Omental fat pad (tissue), 4 donors: Measurements from ENCODE around the gene PEMT. TPM values are rescaled to one million over a fixed set of nuclear protein-coding genes. Genes with fewer than 3 reads are reported as not detected.

Experiments used
- ATAC-seq: fragments of 150-250 bp; one replicate; pipeline ENCODE4 v1.9.1; 2016; ENCODE audit warnings: mild to moderate bottlenecking, moderate library complexity; ENCODE audit not compliant: low FRiP score
- DNase-seq: peaks from one replicate; pipeline ENCODE4 v3.0.0-alpha.2; 2019; ENCODE audit warnings: low spot score
- CTCF ChIP-seq, 3 donors: fragments of 450-650 bp; IDR thresholded peaks; one replicate each; pipeline ENCODE4 v1.5.1; 2016 to 2017; ENCODE audit warnings: antibody characterized with exemption in 3 of 3, mild to moderate bottlenecking in 3 of 3, moderate library complexity in 2 of 3
- small RNA-seq: library from RNA; depleted of rRNA; stranded (forward); fragments of <200 nt; gene quantifications from one replicate; pipeline ENCODE3, GENCODE V24; 2016
- total RNA-seq, 4 donors: library from RNA; depleted of rRNA; stranded (reverse); fragments of >200 nt; gene quantifications; one replicate each; pipeline ENCODE4 v1.1.0, GENCODE V29; 2016

Gene PEMT
- total RNA-seq, 4 donors from 2014 or later = 32.2 to 181 (median 57.1) TPM

- DNase-seq (no peak), ATAC-seq (no peak)
- TF ChIP-seq CTCF (IDR thresholded peaks at IDR 0.05) = no peak
Observed at GRCh38 chr17:17460038-17460437, 131.5 kb downstream of the PEMT start.

- DNase-seq = no peak
- no peak for TF ChIP-seq CTCF (IDR thresholded peaks at IDR 0.05)
- ATAC-seq = no peak
Observed at GRCh38 chr17:17457680-17458079, 133.8 kb downstream of the PEMT start.

GRCh38 chr17:17456251-17456650, 135.3 kb downstream of the PEMT start:
- no peak for DNase-seq
- no peak for TF ChIP-seq CTCF (IDR thresholded peaks at IDR 0.05)
- ATAC-seq = no peak

Small RNA genes lying within 50 kb of the gene (small RNA-seq; reads per million reads assigned to genes)
- gene RF00019 (not detected), gene RNU6-468P (not detected)

Other genes starting within 250 kb of the PEMT start
- gene MED9, start 114.7 kb downstream of the PEMT start, total RNA-seq = 10 to 100 TPM; 11.5 to 26.2 (median 16.2) TPM
- 100 to 1,000 TPM in 3 of 4 donors, 10 to 100 TPM in 1; 76.9 to 413 (median 322) TPM for gene RASD1, start 95.3 kb downstream of the PEMT start, total RNA-seq
- gene RAI1, start 89.8 kb upstream of the PEMT start, total RNA-seq = 10 to 100 TPM in 1 of 4 donors, 1 to 10 TPM in 3; 6.7 to 30.6 (median 8.5) TPM
- 100 to 1,000 TPM in 1 of 4 donors, 10 to 100 TPM in 3; 18.5 to 118 (median 31.2) TPM for gene SREBF1, start 245.3 kb upstream of the PEMT start, total RNA-seq